Smooth muscle cell of the brain vasculature (primary cell): ENCODE measurements around the gene CFAP97D1.
"Not testable (repeated sequence)": the region's sequence is repeated elsewhere in the genome, so short reads cannot be mapped to it uniquely, and the experiment has no call there.

Experiments used
- DNase-seq: peaks from one replicate; pipeline ENCODE4 v3.0.0-alpha.2; 2012; ENCODE audit warnings: low read depth, low spot score

The CFAP97D1 gene

DNA sequence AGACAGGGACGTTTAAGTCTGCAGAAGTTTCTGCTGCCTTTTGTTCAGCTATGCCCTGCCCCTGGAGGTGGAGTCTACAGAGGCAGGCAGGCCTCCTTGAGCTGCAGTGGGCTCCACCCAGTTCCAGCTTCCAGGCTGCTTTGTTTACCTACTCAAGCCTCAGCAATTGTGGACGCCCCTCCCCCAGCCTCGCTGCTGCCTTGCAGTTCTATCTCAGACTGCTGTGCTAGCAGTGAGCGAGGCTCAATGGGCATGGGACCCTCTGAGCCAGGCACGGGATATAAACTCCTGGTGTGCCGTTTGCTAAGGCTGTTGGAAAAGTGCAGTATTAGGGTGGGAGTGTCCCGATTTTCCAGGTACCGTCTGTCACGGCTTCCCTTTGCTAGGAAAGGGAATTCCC is 17.8 kb downstream of the CFAP97D1 start:
- DNase-seq: not testable (repeated sequence)

GRCh38 chr17:43799047-43799446 is 18.8 kb downstream of the CFAP97D1 start:
- DNase-seq: no peak

DNA sequence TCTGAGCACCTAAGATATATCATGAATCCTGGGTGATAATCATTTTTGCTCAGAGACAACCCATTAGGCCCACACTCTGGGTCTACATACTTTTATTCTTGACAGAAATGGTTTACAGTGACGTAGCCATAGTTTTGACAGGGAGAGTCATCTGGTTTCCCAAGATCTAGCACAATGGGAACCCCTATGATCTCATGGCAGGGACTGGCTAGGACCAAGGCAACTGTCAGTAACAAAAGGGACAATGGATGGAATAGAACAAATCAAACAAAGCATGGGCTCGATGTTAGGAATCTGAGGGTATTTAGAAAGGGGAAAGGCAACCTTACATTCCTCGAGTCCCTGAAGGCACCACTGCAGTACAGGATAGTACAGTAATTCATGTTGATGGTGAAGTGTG is 20.5 kb downstream of the CFAP97D1 start:
- DNase-seq: no peak

DNA sequence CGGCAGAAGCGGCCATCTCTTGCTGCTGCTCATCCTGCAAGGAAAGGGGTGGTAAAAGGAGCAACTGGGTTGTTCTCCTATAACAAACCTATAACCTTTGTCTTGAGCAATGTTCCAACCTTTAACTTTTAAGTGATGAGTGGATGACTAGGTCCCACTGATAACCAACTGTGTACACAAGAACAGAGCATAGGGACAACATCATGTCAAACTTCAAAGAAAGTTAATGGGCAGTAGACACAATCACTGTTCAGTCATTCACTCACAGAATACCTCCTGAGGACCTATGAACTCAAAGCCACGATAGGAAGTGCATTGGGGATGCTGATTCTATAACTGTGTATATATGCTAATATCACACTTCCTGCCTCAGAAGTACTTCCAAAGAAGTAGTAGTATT is 21.6 kb downstream of the CFAP97D1 start:
- DNase-seq: no peak

GRCh38 chr17:43803758-43804157 is 23.5 kb downstream of the CFAP97D1 start:
- DNase-seq: no peak

DNA sequence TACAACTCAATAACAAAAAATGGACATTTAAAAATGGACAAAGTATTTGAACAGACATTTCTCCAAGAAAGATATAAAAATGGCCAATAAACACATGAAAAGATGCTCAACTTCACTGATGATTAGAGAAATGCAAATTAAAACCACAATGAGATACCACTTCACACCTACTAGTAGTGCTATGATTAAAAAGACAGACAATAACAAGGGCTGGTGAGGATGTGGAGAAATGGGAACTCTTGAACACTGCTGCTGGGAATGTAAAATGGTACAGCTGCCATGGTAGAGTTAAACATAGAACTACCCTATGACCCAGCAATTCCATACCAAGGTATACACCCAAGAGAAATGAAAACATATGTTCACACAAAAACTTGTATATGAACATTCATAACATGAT is 24.9 kb downstream of the CFAP97D1 start:
- DNase-seq: no peak

- no peak for DNase-seq
Measured at GRCh38 chr17:43808076-43808475, 27.8 kb downstream of the CFAP97D1 start.

DNA sequence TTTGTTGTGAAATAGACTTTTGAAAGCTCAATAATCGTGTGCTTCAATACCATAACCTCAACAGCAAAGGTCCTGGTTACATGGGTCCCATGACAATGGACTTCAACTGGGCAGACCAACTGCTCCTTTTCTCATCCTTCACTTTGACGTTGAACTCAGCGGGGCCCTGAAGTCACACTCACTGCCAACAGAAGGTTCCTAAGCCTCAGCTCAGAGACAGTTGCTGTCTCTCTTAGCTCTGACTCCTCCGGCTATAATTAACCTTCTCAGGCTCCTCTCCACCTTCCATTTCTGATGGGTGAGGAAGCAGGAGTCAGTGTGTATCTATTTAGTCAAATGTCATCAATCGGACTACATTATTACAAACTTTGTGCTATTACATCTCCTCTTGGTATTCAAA is 28.9 kb downstream of the CFAP97D1 start:
- DNase-seq: no peak

DNA sequence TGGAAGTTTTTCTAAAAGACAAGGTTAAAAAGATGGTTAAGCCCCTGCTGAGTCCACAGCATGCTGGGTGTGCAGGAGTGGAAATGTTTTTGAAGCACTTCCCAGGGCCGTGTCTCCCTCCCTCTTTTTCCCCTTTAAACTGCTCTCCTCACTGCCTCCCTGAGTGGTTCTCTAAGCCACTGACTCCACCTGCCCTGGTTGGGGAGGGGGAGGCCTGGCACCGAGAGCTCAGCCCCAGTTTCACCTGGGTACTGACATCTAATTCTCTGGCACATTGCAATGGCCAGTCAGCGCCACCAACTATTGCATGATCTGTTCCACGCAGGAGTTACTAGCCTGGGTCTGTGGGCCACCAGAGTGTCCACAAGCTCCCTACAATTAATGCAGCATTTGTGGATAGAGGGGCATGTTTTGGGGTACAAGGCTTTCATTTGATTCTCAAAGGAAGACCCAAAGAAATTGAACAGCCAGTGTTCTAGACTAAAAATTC is 30.0 kb downstream of the CFAP97D1 start:
- no peak for DNase-seq

DNA sequence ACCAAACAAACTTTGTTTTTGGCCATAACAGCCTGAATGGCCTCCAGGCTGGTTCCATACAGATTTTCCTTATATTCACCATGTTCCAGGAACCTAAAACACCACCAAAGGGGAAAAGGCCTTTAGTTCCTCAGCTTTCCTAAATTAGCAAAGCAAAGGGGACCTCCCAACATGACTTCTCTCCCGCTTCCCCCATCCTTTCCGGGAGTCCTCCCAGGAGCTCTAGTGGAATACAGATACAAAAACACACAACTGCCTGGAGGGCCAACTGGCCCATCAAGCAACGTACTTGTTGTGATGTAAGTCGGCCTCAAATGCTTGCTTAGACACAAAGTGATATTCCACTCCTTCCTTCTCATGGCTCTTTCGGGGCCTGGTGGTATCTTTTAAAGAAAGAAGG is 30.6 kb downstream of the CFAP97D1 start:
- no peak for DNase-seq

GRCh38 chr17:43812396-43813265 is 32.4 kb downstream of the CFAP97D1 start:
- DNase-seq: no peak

DNA sequence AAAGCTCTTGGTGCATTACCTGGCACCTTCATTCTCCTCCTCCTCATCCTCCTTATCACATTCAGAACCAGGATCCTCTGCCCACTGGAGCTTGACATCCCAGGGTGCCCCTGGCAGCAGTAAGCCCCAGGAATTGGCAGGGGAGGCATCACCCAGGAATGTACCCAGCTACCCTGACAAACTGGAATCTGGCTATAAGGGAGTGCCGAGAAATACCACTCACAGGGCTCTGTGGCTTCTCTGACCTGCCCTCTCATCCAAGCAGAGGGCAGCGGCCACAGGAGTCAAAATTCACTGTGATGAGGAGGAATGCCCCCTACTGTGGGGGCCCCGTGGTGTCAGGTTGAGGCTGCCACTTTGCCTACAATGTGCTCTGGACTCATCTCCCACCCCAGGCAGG is 33.2 kb downstream of the CFAP97D1 start:
- no peak for DNase-seq

DNA sequence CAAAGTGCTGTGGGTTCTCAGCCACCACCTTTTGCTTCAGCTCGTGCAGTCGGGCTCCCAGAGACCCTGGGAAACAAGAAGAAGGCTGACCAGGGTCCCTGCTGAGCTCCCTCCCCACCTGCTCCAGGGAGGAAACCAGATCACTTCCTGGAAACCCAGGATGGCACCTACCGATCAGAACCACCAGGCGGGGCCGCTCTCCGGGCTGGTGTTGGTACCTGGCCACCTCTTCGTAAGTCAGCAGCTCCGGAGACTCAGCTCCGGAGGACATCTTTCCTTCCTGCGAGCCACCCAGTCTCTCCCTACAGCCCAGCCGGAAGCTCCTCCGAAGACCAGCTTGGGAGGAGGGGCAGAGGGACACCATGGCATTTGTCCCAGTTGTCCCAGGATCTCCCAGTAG is 33.8 kb downstream of the CFAP97D1 start:
- no peak for DNase-seq

- DNase-seq: peak; percentile 17
Measured at GRCh38 chr17:43814714-43815113, 34.5 kb downstream of the CFAP97D1 start.

DNA sequence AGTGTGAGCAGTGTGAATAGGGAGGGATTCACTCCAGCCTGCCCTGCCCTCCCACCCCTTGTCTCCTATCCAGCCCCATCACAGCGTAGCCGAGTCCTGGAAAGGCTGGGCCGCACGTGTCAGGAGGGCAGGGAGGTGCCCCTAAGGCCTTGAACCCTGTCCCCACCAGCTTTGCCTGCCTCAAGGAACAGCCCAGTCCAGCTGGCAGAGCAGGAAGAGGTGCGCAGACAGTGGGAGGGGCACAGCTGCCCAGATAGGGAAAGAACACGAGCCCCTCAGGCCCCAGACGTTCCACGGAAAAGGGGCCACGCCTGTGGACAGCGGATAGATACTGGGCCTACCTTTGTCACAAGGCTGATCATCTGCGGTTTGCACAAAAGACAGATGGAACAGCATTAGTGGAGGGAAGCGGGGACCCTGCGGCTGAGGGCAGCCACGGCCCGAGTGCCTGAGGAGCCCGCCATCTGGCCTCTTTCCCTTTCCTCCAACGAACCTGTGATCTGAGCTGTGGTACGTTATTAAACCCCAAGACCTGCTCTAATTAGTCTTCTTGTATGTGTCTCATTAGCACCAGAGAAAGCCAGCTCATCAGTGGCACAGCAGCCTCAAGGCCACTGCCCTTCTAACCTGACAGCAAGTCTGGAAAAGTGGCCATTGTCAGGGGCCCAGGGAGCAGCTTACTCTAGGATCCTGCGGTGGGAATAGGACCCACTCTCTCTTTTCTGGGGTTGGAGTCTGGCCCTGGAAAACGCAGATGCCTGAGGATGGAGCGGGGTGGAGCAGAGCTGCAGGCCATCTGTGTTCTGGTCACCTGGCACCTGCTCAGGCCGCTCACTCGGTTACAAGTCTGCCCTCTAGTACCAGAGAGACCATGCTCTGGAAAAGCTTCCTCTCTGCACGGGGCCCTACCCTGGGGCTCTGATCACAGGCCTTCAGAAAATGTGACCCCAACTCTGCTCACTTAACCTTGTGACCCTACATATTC is 36.4 kb downstream of the CFAP97D1 start:
- no peak for DNase-seq

DNA sequence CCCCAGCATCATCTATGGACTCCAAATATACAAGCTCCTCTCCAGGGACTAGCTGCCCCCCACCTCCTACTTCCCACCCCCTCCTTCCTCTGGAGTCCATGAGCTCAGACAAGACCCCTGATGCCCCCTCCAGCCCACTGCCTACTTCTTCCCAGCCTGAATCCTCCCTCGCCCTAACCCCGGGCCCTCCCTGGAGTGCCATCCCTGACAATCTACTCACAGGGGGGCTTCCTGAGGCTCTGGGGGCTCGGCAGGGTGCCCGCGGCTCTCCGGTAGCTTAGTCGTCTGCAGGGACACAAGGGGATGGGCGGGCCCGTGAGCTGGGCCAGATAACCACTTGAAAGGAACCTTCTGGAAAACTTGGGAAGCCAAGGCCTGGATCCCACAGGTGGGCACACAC is 37.6 kb downstream of the CFAP97D1 start:
- DNase-seq: no peak

GRCh38 chr17:43818966-43819365 is 38.7 kb downstream of the CFAP97D1 start:
- no peak for DNase-seq

DNA sequence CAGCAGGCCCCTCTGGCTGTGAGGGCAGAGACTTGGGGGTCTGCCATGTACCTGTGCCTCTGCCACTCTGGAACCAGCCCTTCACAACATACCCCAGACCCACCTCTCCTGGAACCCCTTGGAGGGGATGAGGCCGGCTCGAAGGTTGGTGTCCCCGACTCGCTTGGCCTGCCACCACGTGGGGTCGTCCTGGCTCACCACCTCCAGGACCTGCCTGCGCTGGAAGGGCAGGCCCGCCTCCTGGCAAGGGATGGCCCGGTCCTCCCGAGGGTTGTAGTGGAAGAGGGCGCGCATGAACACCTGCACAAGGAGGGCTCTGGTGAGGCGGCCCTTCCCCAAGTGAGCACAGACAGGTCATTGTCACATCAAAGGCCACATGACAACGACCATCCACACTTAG is 40.5 kb downstream of the CFAP97D1 start:
- no peak for DNase-seq

DNA sequence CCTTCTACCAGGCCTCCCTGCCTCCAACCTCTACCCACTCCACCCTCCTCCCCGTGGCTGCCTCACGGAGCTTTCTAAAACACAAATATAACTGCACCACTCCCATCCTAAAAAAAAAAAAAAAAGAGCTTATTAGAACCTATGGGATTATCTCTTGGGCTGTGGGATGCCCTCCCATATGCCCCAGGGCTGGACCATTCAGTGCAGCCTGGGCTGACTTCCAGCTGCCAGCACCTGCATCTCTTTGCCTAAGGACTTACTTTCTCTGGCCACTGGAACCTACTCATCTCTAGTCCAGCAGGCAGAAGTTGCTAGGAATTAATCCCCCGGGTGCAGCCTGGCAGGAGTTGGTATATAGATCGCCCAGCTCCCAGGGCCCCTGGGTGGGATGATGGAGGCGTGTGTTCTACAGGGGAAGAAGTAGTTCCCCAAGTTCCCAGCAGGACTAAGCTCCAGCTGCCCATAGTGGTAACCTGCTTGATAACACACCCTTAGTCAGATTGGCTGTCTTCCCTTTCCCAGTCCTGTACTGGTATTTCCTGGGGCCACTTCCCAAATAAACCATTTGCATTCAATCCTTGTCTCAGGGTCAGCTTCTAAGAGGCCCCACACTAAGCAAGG is 42.4 kb downstream of the CFAP97D1 start:
- no peak for DNase-seq

DNA sequence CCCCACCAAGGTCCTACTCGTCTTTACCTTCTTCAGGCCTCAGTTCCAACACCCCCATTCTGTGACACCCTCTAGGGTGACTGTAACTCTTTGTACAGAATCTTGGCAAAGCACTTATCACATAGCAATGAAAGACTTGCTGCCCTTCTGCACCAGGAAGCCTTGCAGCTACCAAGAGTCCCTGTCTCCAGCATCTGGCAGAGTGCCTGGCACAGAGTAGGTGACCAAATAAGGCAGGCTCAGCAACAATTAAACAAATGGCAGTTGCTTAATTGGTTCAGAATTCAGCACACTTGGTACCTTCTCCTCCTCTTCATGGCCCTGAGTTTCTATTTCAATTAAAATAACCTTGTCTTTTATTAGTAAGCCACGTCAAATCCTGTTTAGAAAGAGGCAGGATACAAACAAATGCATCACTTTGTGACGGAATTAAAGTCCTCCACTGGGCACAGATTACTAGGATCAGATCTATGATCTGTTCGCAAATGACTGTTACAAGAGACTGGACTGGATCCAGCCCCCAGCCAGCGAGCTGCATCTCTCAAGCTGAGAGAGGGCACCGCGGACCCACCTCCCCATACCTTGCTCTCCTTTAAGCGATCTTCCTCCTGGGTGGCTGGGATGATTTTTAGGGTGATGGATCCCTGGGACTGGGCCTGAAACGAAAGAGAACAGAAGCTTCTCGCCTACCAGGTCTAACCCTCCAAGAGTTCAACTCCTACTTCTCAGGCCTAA is 43.3 kb downstream of the CFAP97D1 start:
- no peak for DNase-seq

- no peak for DNase-seq
Measured at GRCh38 chr17:43825567-43825966, 45.3 kb downstream of the CFAP97D1 start.
